MM.1S (cell line): ENCODE data around the gene TRAF1.
A peak's percentile ranks its signal among the peaks of the same experiment; 100 is the strongest.

Experiments used
- DNase-seq: peaks from one replicate; pipeline ENCODE4 v3.0.0-alpha.2; 2015
- H2AFZ ChIP-seq: fragments of 300-600 bp; sonication (generic); 2 replicates; pipeline ENCODE4 v1.6.0; 2016; ENCODE audit warnings: antibody characterized with exemption, low read length
- H3F3A ChIP-seq: fragments of 300-600 bp; sonication (generic); 2 replicates; pipeline ENCODE4 v1.6.1; 2016; ENCODE audit warnings: mild to moderate bottlenecking, antibody characterized with exemption, low read length, moderate library complexity, mixed read lengths; ENCODE audit not compliant: insufficient read depth
- H3K27ac ChIP-seq: fragments of 300-600 bp; sonication (generic); 2 replicates; pipeline ENCODE4 v1.5.1; 2016; ENCODE audit warnings: mild to moderate bottlenecking, low read length
- H3K27me3 ChIP-seq: fragments of 300-600 bp; sonication (generic); replicated peaks from 2 replicates; pipeline ENCODE4 v1.6.0; 2016; ENCODE audit warnings: low read length; ENCODE audit not compliant: insufficient read depth
- H3K36me3 ChIP-seq: fragments of 300-600 bp; sonication (generic); replicated peaks from 2 replicates; pipeline ENCODE4 v1.6.1; 2016; ENCODE audit warnings: mild to moderate bottlenecking, low read length, mixed read lengths; ENCODE audit not compliant: insufficient read depth
- H3K4me1 ChIP-seq: fragments of 300-600 bp; sonication (generic); 2 replicates; pipeline ENCODE4 v1.6.1; 2016; ENCODE audit warnings: low read length, mixed read lengths
- H3K4me2 ChIP-seq: fragments of 300-600 bp; sonication (generic); 2 replicates; pipeline ENCODE4 v1.6.0; 2016; ENCODE audit warnings: low read depth, low read length
- H3K4me3 ChIP-seq: fragments of 300-600 bp; sonication (generic); 2 replicates; pipeline ENCODE4 v1.5.1; 2016; ENCODE audit warnings: low read length, mixed read lengths
- H3K79me2 ChIP-seq: fragments of 300-600 bp; sonication (generic); 2 replicates; pipeline ENCODE4 v1.6.1; 2016; ENCODE audit warnings: mixed run types, low read length, mixed read lengths
- H3K9ac ChIP-seq: fragments of 300-600 bp; sonication (generic); 2 replicates; pipeline ENCODE4 v1.6.1; 2016; ENCODE audit warnings: low read length, mixed read lengths
- H3K9me2 ChIP-seq: fragments of 300-600 bp; sonication (generic); replicated peaks from 2 replicates; pipeline ENCODE4 v1.6.1; 2016; ENCODE audit warnings: mild to moderate bottlenecking, low read length, mixed read lengths; ENCODE audit not compliant: insufficient read depth
- H3K9me3 ChIP-seq: fragments of 300-600 bp; sonication (generic); replicated peaks from 2 replicates; pipeline ENCODE4 v1.6.1; 2016; ENCODE audit warnings: mild to moderate bottlenecking, low read length, mixed read lengths; ENCODE audit not compliant: insufficient read depth
- H4K20me1 ChIP-seq: fragments of 300-600 bp; sonication (generic); 2 replicates; pipeline ENCODE4 v1.6.1; 2016; ENCODE audit warnings: mild to moderate bottlenecking, low read length, moderate library complexity, mixed read lengths; ENCODE audit not compliant: insufficient read depth
- EZH2 ChIP-seq: fragments of 300-600 bp; sonication (generic); optimal IDR thresholded peaks from 2 replicates; pipeline ENCODE3; 2017; ENCODE audit warnings: low read depth, mild to moderate bottlenecking, antibody characterized with exemption, low read length, mixed read lengths
- EZH2phosphoT487 ChIP-seq: fragments of 300-600 bp; sonication (generic); IDR thresholded peaks from 2 replicates; pipeline ENCODE4 v1.6.1; 2018; ENCODE audit warnings: antibody characterized with exemption, low read length
- TF ChIP-seq, protein P1 (sequence below): fragments of 300-600 bp; sonication (generic); IDR thresholded peaks from 2 replicates; pipeline ENCODE4 v1.5.1; 2016; ENCODE audit warnings: antibody characterized with exemption, low read length, mixed read lengths

Gene TRAF1

DNA sequence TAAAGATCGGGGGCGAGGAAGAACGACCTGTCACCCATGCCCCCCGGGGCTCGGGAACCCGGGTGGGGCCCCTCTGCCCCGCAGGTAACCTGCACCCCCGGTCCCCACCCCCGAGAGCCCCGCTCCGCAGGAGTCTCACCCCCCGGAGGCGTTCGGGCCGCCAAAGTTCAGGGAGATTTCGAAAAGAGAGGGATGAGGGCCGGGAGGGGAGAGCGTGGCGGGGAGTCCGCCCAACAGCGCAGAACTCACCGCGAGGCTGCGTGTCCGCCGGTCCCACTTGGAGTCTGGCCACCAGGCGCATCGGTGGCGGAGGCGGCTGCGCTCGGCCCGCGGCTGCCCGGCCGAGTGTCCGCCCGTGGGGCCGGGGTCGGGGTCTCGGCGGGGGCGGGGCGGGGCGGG lies 49.8 kb downstream of the TRAF1 start, which contains the start of gene PHF19:
PHF19 (minus strand) TSS at position 347 of the 399 bp plus-strand sequence. CDS start 2,447 bp downstream, outside the sequence.
- Histone ChIP-seq H3K36me3 (0 out of 2 replicates have a peak, but pooled peaks cover 8% of the 10 kb centered on the region), H3F3A (peaks cover 66% of the 10 kb centered on the region), H3K4me1 (peaks cover 59% of the 10 kb centered on the region), H3K27ac (peak within 1 kb of the TSS; percentile 99), H3K9me2 (no peaks in the 10 kb centered on the region), H3K79me2 (peaks cover 38% of the 10 kb centered on the region), H3K4me3 (peak within 1 kb of the TSS; percentile 85), H3K9ac (peak within 1 kb of the TSS; percentile 99), H4K20me1 (no peaks in the 10 kb centered on the region), H3K4me2 (peak within 1 kb of the TSS; percentile 99), H3K9me3 (no peaks in the 10 kb centered on the region), H3K27me3 (no peaks in the 10 kb centered on the region), H2AFZ (peak within 1 kb of the TSS; percentile 55; the same call in 1 of the 2 replicates)
- TF ChIP-seq, protein P1, sequence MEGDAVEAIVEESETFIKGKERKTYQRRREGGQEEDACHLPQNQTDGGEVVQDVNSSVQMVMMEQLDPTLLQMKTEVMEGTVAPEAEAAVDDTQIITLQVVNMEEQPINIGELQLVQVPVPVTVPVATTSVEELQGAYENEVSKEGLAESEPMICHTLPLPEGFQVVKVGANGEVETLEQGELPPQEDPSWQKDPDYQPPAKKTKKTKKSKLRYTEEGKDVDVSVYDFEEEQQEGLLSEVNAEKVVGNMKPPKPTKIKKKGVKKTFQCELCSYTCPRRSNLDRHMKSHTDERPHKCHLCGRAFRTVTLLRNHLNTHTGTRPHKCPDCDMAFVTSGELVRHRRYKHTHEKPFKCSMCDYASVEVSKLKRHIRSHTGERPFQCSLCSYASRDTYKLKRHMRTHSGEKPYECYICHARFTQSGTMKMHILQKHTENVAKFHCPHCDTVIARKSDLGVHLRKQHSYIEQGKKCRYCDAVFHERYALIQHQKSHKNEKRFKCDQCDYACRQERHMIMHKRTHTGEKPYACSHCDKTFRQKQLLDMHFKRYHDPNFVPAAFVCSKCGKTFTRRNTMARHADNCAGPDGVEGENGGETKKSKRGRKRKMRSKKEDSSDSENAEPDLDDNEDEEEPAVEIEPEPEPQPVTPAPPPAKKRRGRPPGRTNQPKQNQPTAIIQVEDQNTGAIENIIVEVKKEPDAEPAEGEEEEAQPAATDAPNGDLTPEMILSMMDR, result no peak
- no peak for TF ChIP-seq EZH2phosphoT487
- no peak for TF ChIP-seq EZH2
- DNase-seq, result peak; percentile 57

DNA sequence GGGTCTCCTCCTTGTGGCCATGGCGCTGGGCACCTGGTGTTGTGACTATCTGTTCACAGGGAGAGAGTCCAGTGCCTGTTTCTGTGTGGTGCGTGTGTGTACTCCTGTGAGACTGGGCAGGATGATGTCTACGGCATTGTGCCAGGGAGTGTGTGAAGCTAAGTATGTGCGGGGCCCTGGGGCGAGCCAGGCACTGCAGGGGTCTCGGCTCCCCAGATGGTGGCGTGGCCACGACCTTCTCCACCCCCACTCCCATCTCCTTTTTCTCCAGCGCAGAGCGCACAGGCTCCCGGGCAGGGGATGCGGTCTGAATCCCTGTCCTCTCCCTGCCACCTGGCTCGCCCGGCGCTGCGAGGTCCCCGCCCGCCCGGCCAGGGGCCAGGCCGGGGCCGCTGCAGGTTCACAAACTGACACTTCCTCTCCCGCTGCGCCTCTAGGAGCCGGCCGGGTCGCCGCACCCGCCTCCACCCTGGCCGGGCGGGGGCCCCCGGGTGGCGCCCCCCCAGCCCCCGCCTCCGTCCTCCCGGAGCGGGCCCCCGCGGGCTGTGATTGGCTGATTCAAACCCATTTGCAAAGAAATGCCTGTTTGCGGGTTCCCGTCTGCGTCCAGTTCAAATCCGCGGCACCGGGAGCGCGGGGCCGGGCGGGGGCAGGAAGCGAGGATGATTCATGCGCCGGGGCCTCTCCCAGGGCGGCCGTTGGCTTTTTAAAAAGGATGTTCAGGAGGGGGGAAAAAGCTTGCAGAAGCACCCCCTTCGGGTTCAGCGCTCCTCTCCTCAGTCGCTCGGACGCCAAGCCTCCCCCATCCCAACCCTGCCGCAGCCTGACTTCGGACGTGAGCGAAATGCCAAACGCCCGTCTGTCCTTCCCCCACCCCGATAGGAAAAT lies 50.4 kb downstream of the TRAF1 start:
- Histone ChIP-seq H3K9ac (peak overlapping the region; percentile 99), H3K9me3 (no peaks in the 10 kb centered on the region), H3K27ac (peak overlapping the region; percentile 97), H3K9me2 (no peaks in the 10 kb centered on the region), H3K27me3 (no peaks in the 10 kb centered on the region), H3F3A (peaks cover 66% of the 10 kb centered on the region), H3K4me1 (peaks cover 58% of the 10 kb centered on the region), H3K36me3 (0 out of 2 replicates have a peak, but pooled peaks cover 10% of the 10 kb centered on the region), H3K79me2 (peaks cover 38% of the 10 kb centered on the region), H3K4me3 (peak overlapping the region; percentile 79), H3K4me2 (peak overlapping the region; percentile 99), H4K20me1 (no peaks in the 10 kb centered on the region), H2AFZ (peak overlapping the region; percentile 14; the same call in 1 of the 2 replicates)
- TF ChIP-seq, protein P1, result 0 out of 2 replicates have a peak, but pooled peaks have one; percentile 13
- TF ChIP-seq EZH2, result no peak
- DNase-seq, result peak; percentile 94

DNA sequence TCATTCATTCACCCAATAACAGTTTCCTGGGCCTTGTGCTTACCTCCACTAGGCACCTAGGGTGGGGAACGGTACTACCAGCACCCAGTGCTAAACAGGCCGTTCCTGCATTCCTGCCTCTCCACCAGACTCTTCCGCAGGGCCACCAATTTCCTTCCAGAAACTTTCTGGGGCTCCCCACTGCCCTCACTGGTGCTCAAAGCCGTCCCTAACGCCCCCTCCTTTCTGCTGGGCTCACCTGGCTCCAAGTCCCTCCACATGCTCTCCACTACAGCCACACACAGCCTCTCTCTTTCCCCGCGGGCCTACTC lies 51.0 kb downstream of the TRAF1 start:
- peak overlapping the region; percentile 97 for H3K27ac ChIP-seq
- peaks cover 38% of the 10 kb centered on the region for H3K79me2 ChIP-seq
- H3F3A ChIP-seq, result peaks cover 67% of the 10 kb centered on the region
- H2AFZ ChIP-seq, result 0 out of 2 replicates have a peak overlapping the region, but pooled peaks have one; percentile 6
- H3K9me2 ChIP-seq, result no peaks in the 10 kb centered on the region
- H4K20me1 ChIP-seq, result no peaks in the 10 kb centered on the region
- no peak for DNase-seq
- H3K36me3 ChIP-seq, result 0 out of 2 replicates have a peak, but pooled peaks cover 10% of the 10 kb centered on the region
- peaks cover 58% of the 10 kb centered on the region for H3K4me1 ChIP-seq
- peak overlapping the region; percentile 99 for H3K9ac ChIP-seq
- peak overlapping the region; percentile 79 for H3K4me3 ChIP-seq
- TF ChIP-seq EZH2phosphoT487 (no peak), EZH2 (no peak)
- TF ChIP-seq, protein P1, result no peak
- H3K4me2 ChIP-seq, result peak overlapping the region; percentile 99
- no peaks in the 10 kb centered on the region for H3K9me3 ChIP-seq
- no peaks in the 10 kb centered on the region for H3K27me3 ChIP-seq
